ENCODE measurements around the gene CRACDL.
"Not testable (repeated sequence)": the region's sequence is repeated elsewhere in the genome, so short reads cannot be mapped to it uniquely, and the experiment has no call there.

CRACDL gene

GRCh38 chr2:98882971-98883779 is 52.9 kb downstream of the CRACDL start:
- DNase-seq, result no peak

GRCh38 chr2:98882368-98882767 is 53.7 kb downstream of the CRACDL start:
- no peak for DNase-seq

GRCh38 chr2:98881153-98881650 is 54.8 kb downstream of the CRACDL start:
- no peak for DNase-seq

- no peak for DNase-seq
Measured at GRCh38 chr2:98880266-98881152, 55.5 kb downstream of the CRACDL start.

- DNase-seq, result not testable (repeated sequence)
Measured at GRCh38 chr2:98877658-98878057, 58.4 kb downstream of the CRACDL start.

- DNase-seq, result no peak
Measured at GRCh38 chr2:98876741-98877140, 59.3 kb downstream of the CRACDL start.

GRCh38 chr2:98875746-98876145 is 60.3 kb downstream of the CRACDL start:
- no peak for DNase-seq

- no peak for DNase-seq
Measured at GRCh38 chr2:98875081-98875728, 60.8 kb downstream of the CRACDL start.

GRCh38 chr2:98874186-98874689 is 61.8 kb downstream of the CRACDL start:
- DNase-seq, result no peak

- DNase-seq, result no peak
Measured at GRCh38 chr2:98872526-98872925, 63.5 kb downstream of the CRACDL start.

GRCh38 chr2:98871506-98871905 is 64.5 kb downstream of the CRACDL start:
- DNase-seq, result no peak

- DNase-seq, result no peak
Measured at GRCh38 chr2:98870516-98871158, 65.4 kb downstream of the CRACDL start.

GRCh38 chr2:98869870-98870269 is 66.2 kb downstream of the CRACDL start:
- no peak for DNase-seq

- no peak for DNase-seq
Measured at GRCh38 chr2:98869272-98869641, 66.8 kb downstream of the CRACDL start.

GRCh38 chr2:98868548-98869271 is 67.3 kb downstream of the CRACDL start:
- no peak for DNase-seq

GRCh38 chr2:98867539-98868309 is 68.3 kb downstream of the CRACDL start:
- no peak for DNase-seq

GRCh38 chr2:98866033-98866432 is 70.0 kb downstream of the CRACDL start:
- no peak for DNase-seq

GRCh38 chr2:98861601-98862000 is 74.4 kb downstream of the CRACDL start:
- no peak for DNase-seq

- DNase-seq, result no peak
Measured at GRCh38 chr2:98859323-98859722, 76.7 kb downstream of the CRACDL start.

GRCh38 chr2:98857001-98857400 is 79.0 kb downstream of the CRACDL start:
- DNase-seq, result no peak

GRCh38 chr2:98854682-98855081 is 81.3 kb downstream of the CRACDL start:
- no peak for DNase-seq
